ENCODE measurements around the gene TMEM123.
"Not testable (repeated sequence)": the region's sequence is repeated elsewhere in the genome, so short reads cannot be mapped to it uniquely, and the experiment has no call there.

The TMEM123 gene

DNA sequence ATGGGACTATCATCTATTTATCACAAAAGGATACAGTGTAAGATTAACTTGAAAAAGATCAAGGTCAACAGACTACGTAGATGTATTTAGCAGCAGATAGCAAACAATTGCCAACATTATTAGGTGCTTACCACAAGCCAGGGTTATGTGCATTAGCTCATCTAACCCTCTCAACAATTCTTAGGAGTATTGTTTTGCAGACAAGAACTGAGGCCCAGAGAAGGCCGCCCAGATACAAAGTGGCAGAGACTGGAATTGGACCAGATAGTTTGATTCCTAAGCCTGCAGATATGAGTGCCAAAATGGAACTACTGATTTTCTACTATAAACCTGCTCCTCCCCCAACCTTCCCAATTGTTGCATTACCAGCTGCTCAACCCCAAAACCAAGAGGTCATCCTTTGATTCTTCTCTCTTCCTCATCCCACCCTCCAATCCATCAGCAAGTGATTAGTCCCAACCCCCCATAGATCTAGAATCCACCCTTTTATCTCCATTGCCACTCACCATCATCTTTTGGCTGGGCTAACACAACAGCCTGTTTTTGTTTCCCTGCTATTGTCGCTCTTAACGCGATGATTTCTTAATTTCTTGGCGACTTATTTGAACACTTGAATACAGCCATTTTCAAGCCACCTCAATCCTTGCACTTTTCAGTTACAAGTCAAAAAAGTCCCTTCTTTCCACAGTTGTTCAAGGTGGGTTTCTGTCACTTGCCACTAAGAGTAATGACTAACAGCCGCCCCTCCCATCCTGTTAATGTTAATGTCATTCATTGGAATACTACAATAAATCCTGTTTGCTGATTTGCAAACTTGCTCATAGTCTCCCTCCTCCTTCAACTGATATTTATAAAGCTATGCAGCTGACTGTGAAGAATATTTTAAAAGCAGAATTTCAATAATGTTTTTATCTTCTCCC is 2.7 kb downstream of the TMEM123 start:
- DNase-seq (ENCODE audit: extremely low read depth, low read depth), result no peak
- TF ChIP-seq, protein P1, sequence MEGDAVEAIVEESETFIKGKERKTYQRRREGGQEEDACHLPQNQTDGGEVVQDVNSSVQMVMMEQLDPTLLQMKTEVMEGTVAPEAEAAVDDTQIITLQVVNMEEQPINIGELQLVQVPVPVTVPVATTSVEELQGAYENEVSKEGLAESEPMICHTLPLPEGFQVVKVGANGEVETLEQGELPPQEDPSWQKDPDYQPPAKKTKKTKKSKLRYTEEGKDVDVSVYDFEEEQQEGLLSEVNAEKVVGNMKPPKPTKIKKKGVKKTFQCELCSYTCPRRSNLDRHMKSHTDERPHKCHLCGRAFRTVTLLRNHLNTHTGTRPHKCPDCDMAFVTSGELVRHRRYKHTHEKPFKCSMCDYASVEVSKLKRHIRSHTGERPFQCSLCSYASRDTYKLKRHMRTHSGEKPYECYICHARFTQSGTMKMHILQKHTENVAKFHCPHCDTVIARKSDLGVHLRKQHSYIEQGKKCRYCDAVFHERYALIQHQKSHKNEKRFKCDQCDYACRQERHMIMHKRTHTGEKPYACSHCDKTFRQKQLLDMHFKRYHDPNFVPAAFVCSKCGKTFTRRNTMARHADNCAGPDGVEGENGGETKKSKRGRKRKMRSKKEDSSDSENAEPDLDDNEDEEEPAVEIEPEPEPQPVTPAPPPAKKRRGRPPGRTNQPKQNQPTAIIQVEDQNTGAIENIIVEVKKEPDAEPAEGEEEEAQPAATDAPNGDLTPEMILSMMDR (IDR thresholded peaks at IDR 0.05; ENCODE audit: low read depth, low read length), result no peak

DNA sequence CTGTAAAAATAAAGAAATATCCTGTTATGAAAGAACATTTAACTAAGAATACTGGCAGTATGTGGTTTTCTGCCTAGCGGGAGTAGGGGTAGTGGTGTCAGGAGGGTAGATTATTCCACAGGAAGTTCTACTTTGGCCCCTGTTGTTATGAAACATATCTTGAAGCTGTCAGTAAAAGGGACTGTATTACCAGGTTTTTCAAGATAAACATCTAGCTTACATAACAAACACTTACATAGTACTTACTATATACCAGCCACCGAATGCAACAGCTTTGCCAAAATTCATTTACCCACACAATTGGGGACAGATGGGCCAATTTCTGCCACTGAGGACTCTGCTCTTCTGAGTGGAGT is 3.7 kb downstream of the TMEM123 start:
- no peak for DNase-seq (ENCODE audit: extremely low read depth, low read depth)
- TF ChIP-seq, protein P1 (IDR thresholded peaks at IDR 0.05; ENCODE audit: low read depth, low read length), result no peak

DNA sequence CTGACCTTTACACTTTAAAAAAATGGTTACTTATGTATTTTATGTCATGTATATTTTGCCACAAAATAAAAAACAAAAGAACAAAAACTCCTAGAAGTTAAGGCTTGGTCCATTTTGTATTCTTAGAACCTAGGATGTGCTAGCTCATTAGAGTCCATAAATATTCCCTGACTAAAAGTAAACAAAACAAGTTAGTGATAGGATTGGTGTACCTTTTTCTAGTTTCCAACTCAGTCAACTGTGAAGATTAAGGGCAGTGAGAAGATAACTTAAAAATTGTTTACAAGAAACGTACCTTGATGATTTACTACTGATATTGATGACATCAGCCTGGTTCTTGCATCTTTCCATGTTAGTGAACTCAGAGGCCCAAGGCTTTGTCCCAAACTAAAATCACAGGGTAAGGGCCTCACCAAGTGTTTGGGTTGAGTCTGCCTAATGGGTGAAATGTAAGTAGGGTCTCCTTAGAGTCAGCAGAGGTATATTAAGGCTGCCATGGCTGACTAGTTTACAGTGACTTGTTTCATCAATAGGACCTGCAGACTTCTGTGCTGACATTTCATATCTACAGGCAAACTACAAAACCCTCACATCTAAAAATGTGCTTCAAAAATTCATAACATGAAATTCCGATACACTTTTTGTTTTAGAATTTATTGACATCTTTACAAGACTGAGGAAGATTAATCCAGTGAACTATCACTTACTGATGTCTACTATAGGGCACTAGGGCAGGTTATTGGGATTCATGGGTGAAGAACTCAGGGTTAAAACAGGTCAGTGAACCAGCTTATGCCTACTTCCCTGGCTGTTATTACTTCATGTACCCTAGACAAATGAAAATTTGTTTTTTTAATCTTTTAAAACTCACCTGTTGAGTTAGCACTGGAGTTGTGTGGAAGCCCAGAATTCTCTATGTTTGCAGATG is 4.4 kb downstream of the TMEM123 start:
- TF ChIP-seq, protein P1 (IDR thresholded peaks at IDR 0.05; ENCODE audit: low read depth, low read length), result no peak
- DNase-seq (ENCODE audit: extremely low read depth, low read depth), result no peak

DNA sequence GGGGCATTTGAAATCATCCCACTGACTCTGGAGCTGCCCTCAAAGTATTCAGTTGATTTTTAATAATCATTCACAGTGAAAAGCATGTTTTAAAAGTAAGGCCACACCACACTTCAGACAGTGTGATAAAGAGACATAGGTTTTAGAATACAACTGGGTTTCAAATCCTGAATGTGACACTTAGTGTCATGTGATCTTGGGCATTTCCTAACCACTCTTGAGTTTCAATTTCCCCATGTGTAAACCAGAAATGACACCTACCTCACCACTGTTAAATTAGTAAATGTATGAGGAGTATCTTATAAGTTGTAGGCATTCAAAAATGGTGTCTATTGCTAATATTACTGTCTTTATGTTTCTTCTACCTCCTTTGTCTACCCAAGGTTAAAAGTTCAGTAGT is 5.4 kb downstream of the TMEM123 start:
- no peak for DNase-seq (ENCODE audit: extremely low read depth, low read depth)
- TF ChIP-seq, protein P1 (IDR thresholded peaks at IDR 0.05; ENCODE audit: low read depth, low read length), result no peak

DNA sequence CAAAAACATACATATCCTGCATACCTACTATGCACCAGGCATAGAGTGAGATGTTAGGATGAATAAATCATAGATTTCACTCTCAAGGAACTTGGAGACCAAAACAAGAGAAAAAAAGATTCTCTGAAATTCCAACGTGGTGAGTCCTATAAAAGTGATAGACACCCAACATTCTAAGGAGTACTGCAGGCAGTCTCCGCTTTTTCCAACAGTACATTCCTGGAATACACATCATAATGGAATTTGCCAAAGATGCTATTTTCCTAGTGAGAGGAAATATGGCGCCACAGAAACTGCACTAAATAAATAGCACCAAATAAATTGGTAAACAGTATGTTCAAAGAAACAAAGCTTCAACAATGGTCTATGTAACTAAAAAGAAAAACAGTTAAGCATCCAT is 6.0 kb downstream of the TMEM123 start:
- no peak for DNase-seq (ENCODE audit: extremely low read depth, low read depth)
- TF ChIP-seq, protein P1 (IDR thresholded peaks at IDR 0.05; ENCODE audit: low read depth, low read length), result no peak

DNA sequence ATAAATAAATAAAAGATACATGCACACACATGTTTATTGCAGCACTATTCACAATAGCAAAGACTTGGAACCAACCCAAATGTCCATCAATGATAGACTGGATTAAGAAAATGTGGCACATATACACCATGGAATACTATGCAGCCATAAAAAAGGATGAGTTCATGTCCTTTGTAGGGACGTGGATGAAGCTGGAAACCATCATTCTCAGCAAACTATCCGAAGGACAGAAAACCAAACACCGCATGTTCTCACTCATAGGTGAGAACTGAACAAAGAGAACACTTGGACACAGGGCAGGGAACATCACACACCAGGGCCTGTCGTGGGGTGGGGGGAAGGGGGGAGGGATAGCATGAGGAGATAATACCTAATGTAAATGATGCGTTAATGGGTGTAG is 7.9 kb downstream of the TMEM123 start:
- not testable (repeated sequence) for DNase-seq (ENCODE audit: extremely low read depth, low read depth)

DNA sequence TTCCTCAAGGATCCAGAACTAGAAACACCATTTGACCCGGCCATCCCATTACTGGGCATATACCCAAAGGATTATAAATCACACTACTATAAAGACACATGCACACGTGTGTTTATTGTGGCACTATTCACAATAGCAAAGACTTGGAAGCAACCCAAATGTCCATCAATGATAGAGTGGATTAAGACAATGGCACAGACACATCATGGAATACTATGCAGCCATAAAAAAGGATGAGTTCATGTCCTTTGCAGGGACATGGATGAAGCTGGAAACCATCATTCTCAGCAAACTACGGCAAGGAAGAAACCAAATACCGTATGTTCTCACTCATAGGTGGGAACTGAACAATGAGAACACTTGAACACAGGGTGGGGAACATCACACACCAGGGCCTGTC is 8.4 kb downstream of the TMEM123 start:
- DNase-seq (ENCODE audit: extremely low read depth, low read depth), result not testable (repeated sequence)

DNA sequence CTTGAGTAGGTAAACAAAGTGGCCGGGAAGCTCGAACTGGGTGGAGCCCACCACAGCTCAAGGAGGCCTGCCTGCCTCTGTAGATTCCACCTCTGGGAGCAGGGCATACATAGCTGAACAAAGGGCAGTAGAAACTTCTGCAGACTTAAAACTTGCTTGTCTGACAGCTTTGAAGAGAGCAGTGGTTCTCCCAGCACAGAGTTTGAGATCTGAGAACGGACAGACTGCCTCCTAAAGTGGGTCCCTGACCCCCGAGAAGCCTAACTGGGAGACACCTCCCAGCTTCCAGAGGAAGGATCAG is 13.6 kb downstream of the TMEM123 start:
- DNase-seq (ENCODE audit: extremely low read depth, low read depth), result not testable (repeated sequence)

Measured in AG09319 (cell line).